Liver (tissue), 9 donors: Measurements from ENCODE around the gene TMEM176B. TPM values are rescaled to one million over a fixed set of nuclear protein-coding genes. Genes with fewer than 3 reads are reported as not detected.

ENCODE experiments used
- DNase-seq: peaks from one replicate; pipeline ENCODE4 v3.0.0-alpha.2; 2017; ENCODE audit warnings: low spot score
- H3K27ac ChIP-seq, 2 donors: one replicate each; pipeline ENCODE4 v1.7.0; 2013; ENCODE audit warnings: inconsistent platforms in 2 of 2, low read length in 2 of 2, control low read depth in 1 of 2, low read depth in 1 of 2, mild to moderate bottlenecking in 1 of 2
- H3K27me3 ChIP-seq, 4 donors: one replicate each; pipeline versions ENCODE4 v1.6.1 to v1.7.0; 2013; ENCODE audit warnings: low read length in 3 of 4, inconsistent platforms in 1 of 4, mild to moderate bottlenecking in 1 of 4, moderate library complexity in 1 of 4; ENCODE audit not compliant: control insufficient read depth in 4 of 4, insufficient read depth in 4 of 4
- H3K36me3 ChIP-seq, 4 donors: one replicate each; pipeline versions ENCODE4 v1.6.1 to v1.7.0; 2013; ENCODE audit warnings: low read length in 3 of 4, mild to moderate bottlenecking in 3 of 4, low read depth in 1 of 4, moderate library complexity in 1 of 4; ENCODE audit not compliant: control insufficient read depth in 4 of 4, insufficient read depth in 3 of 4
- H3K4me1 ChIP-seq, 4 donors: one replicate each; pipeline versions ENCODE4 v1.6.1 to v1.7.0; 2013; ENCODE audit warnings: low read length in 3 of 4, mild to moderate bottlenecking in 3 of 4, moderate library complexity in 1 of 4; ENCODE audit not compliant: control insufficient read depth in 4 of 4, insufficient read depth in 4 of 4
- H3K4me3 ChIP-seq, 3 donors: one replicate each; pipeline versions ENCODE4 v1.6.1 to v1.7.0; 2013; ENCODE audit warnings: low read length in 3 of 3, control low read depth in 1 of 3, low read depth in 1 of 3, mild to moderate bottlenecking in 1 of 3
- H3K9ac ChIP-seq, 2 donors: one replicate each; pipeline ENCODE4 v1.7.0; 2013; ENCODE audit warnings: low read length in 2 of 2, mild to moderate bottlenecking in 2 of 2, moderate library complexity in 2 of 2, control low read depth in 1 of 2, low read depth in 1 of 2
- H3K9me3 ChIP-seq, 4 donors: one replicate each; pipeline versions ENCODE4 v1.6.1 to v1.7.0; 2013; ENCODE audit warnings: low read length in 3 of 4; ENCODE audit not compliant: control insufficient read depth in 4 of 4
- EGR1 ChIP-seq, 2 donors: IDR thresholded peaks; 2 replicates each; pipeline ENCODE4 v1.6.1; 2016 to 2018; ENCODE audit warnings: antibody characterized with exemption in 2 of 2, low read depth in 2 of 2
- HNF4A ChIP-seq, 2 donors: conservative IDR thresholded peaks; 2 replicates each; pipeline ENCODE4 v1.6.1; 2016; ENCODE audit warnings: antibody characterized with exemption in 2 of 2, mild to moderate bottlenecking in 2 of 2
- HNF4G ChIP-seq: IDR thresholded peaks from 2 replicates; pipeline ENCODE4 v1.6.1; 2016; ENCODE audit warnings: antibody characterized with exemption
- RAD21 ChIP-seq, 2 donors: IDR thresholded peaks; 2 replicates each; pipeline ENCODE4 v1.6.1; 2016; ENCODE audit warnings: antibody characterized with exemption in 2 of 2, mild to moderate bottlenecking in 2 of 2
- SP1 ChIP-seq: IDR thresholded peaks from 2 replicates; pipeline ENCODE4 v1.6.1; 2018; ENCODE audit warnings: antibody characterized with exemption, mild to moderate bottlenecking
- YY1 ChIP-seq: IDR thresholded peaks from 2 replicates; pipeline ENCODE4 v1.6.1; 2016; ENCODE audit warnings: antibody characterized with exemption, mild to moderate bottlenecking
- WGBS: extraction: QIAGEN DNeasy Blood & Tissue Kit; methylation state at CpG from one replicate; pipeline ENCODE4 v1.1.7; 2013; 5-methylcytosine and 5-hydroxymethylcytosine counted together
- polyA plus RNA-seq, 2 donors: library from polyadenylated mRNA; stranded (reverse) in 1 of 2; unstranded in 1 of 2; fragments of 200-250 nt in 1 of 2; fragments of >200 nt in 1 of 2; fragmentation: Nextera tagmentation in 1 of 2; extraction: Ambion mirVana in 1 of 2; gene quantifications; one replicate each; pipeline versions ENCODE4 v1.2.1 to v1.2.3, GENCODE V29; 2013 to 2015
- total RNA-seq, 2 donors: library from RNA; depleted of rRNA; stranded (reverse); fragments of >200 nt; gene quantifications; one replicate each; pipeline ENCODE4 v1.2.3, GENCODE V29; 2014
- TF ChIP-seq, protein P1 (sequence below): fragments of 150-350 bp; IDR thresholded peaks from 2 replicates; pipeline ENCODE4 v1.5.1; 2017; ENCODE audit warnings: improper control_type of control experiment, low read depth, low read length; ENCODE audit not compliant: missing input control
- TF ChIP-seq, protein P2 (sequence below): IDR thresholded peaks from 2 replicates; pipeline ENCODE4 v1.6.1; 2016; ENCODE audit warnings: antibody characterized with exemption
- TF ChIP-seq, protein P3 (sequence below): IDR thresholded peaks from 2 replicates; pipeline ENCODE4 v1.6.1; 2016; ENCODE audit warnings: antibody characterized with exemption
- donor health status: healthy.
- donor health status: healthy.
- donor health status: healthy.
- donor health status: healthy.
- donor health status: healthy.

The TMEM176B gene
- total and polyA plus RNA-seq, 4 donors, result 382 to 1,317 (median 999) TPM

DNA sequence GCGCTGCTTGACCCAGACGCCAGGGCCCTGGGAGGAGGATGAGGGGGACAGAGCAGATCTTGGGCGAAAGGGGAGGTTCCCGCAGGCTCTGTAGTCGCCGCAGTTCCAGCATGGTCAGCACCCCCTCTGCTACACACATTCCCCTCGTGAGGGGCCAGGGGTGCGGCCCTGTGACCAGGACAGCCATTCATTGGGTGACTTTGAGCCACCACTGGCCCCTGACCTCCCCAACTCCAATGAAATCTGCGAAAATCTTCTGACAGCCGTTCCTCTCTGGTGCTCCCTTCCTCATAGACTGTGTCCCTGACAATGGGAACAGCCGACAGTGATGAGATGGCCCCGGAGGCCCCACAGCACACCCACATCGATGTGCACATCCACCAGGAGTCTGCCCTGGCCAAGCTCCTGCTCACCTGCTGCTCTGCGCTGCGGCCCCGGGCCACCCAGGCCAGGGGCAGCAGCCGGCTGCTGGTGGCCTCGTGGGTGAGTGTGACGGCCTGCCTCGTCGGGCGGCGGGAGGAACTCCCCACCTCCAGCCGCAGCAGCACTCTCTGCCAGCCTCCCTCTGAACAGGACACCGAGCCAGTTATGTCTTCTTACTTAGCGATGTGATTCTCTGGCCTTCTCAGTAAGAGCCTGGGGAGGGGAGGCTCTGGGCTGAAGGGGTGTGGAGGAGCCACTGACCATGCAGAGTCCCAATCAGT lies 1.2 kb upstream of the TMEM176B start:
- H3K4me1 ChIP-seq, result peaks cover 2 to 35% (median 16%) of the 10 kb centered on the region in 4 donors
- peak; percentile 32 for DNase-seq
- peak overlapping the region; percentile 87 to 88 for H3K9ac ChIP-seq
- H3K27ac ChIP-seq, result peak overlapping the region; percentile 95 to 97
- WGBS, result 13% methylated on average over 26 of the region's 26 CpGs
- peak overlapping the region; percentile 86 to 94 (median 90) for H3K4me3 ChIP-seq
- peaks cover 0 to 3% (median 0%) of the 10 kb centered on the region in 4 donors for H3K9me3 ChIP-seq
- no peak for TF ChIP-seq HNF4A (conservative IDR thresholded peaks at IDR 0.05)
- TF ChIP-seq YY1, result peak; percentile 51
- TF ChIP-seq, protein P1, sequence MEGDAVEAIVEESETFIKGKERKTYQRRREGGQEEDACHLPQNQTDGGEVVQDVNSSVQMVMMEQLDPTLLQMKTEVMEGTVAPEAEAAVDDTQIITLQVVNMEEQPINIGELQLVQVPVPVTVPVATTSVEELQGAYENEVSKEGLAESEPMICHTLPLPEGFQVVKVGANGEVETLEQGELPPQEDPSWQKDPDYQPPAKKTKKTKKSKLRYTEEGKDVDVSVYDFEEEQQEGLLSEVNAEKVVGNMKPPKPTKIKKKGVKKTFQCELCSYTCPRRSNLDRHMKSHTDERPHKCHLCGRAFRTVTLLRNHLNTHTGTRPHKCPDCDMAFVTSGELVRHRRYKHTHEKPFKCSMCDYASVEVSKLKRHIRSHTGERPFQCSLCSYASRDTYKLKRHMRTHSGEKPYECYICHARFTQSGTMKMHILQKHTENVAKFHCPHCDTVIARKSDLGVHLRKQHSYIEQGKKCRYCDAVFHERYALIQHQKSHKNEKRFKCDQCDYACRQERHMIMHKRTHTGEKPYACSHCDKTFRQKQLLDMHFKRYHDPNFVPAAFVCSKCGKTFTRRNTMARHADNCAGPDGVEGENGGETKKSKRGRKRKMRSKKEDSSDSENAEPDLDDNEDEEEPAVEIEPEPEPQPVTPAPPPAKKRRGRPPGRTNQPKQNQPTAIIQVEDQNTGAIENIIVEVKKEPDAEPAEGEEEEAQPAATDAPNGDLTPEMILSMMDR, result no peak
- TF ChIP-seq, protein P2, sequence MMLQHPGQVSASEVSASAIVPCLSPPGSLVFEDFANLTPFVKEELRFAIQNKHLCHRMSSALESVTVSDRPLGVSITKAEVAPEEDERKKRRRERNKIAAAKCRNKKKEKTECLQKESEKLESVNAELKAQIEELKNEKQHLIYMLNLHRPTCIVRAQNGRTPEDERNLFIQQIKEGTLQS, result no peak
- no peak for TF ChIP-seq RAD21 (IDR thresholded peaks at IDR 0.05)
- H3K36me3 ChIP-seq, result peaks cover 0 to 31% (median 28%) of the 10 kb centered on the region in 4 donors
- H3K27me3 ChIP-seq, result no peaks in the 10 kb centered on the region

DNA sequence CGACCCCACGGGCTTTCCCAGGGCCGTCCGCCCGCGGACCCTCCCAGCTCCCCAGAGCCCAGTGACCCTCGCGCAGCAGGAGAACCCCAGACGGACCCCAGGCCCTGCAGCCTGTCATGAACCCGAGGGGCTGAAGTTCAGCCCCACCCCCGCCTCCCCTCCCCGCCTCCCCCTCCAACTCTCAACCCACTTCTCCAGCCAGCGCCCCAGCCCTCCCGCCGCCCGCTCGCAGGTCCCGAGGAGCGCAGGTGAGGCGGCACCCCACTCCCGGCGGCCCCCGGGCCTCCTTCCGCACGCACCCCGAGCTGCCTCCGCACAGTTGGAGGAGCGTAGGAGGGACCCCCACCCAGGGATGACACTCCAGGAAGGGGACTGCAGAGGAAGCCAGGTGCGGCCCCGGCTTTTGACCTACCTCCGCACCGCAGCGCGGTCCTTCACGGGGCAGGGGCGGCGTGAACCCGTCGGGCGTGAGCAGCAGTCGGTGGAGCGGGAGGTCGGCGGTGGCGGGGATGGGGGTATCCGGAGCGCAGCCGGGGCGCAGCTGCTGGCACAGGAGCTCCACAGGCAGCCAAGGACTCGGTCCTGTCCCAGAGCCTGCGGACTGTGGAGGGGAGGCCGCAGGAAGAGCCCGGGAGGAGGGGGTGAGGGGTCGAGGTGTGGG lies 547 bp upstream of the TMEM176B start, which contains the start of gene TMEM176A:
TSS of gene TMEM176A (plus strand) at position 189 of the 661 bp plus-strand sequence. CDS start 782 bp downstream, outside the sequence.
- H3K4me3 ChIP-seq, result peak within 1 kb of the TSS; percentile 86 to 94 (median 90)
- peaks cover 0 to 31% (median 27%) of the 10 kb centered on the region in 4 donors for H3K36me3 ChIP-seq
- peak within 1 kb of the TSS; percentile 89 to 100 for H3K9ac ChIP-seq
- peak; percentile 71 for DNase-seq
- H3K27me3 ChIP-seq, result no peaks in the 10 kb centered on the region
- H3K9me3 ChIP-seq, result peaks cover 0 to under 1% (median 0%) of the 10 kb centered on the region in 4 donors
- H3K27ac ChIP-seq, result peak within 1 kb of the TSS; percentile 95 to 97
- TF ChIP-seq SP1, result peak; percentile 3
- no peak for TF ChIP-seq HNF4G
- peaks cover 2 to 38% (median 19%) of the 10 kb centered on the region in 4 donors for H3K4me1 ChIP-seq
- WGBS, result under 1% methylated on average over 54 of the region's 54 CpGs

DNA sequence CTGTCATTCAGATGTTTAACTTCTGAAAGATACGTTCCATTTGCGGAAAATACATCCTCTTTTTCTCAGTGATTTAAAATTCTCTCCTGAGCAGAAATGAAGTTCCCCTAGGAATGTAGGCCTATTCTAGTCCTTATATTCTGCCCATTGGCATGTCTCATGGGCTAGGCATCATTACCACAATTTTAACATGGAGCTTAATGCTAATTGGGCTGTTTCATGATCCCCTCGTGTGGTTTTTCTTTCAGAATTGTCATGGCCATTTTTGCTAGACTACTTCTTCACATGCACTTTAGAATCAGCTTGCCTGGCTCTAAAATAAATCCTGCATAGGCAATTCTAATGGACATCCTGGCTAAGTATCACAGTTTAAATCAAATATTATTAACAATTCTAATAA lies 1.0 kb downstream of the TMEM176B start:
- H3K4me3 ChIP-seq, result peak overlapping the region; percentile 74 to 93 (median 90)
- WGBS, result 32% methylated on average over 3 of the region's 3 CpGs

DNA sequence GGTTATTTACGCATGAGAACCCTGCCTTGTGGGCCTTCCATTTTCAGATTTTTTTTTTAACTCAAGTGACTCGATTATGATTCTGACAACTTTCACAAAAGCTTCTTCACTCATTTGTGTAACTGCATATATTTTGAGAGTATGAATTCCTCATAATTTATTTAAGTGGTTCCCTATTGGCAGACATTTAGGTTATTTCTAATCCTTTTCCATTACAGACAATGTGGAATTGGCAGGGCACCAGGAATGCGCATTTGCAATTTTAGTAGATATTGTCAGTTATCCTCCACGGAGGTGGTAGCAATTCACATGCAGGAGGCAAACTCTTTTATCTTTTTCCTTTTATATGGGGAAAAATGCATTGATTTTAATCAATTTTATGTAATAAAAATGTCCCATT lies 2.5 kb downstream of the TMEM176B start:
- no peak for DNase-seq
- peaks cover 0 to 29% (median 11%) of the 10 kb centered on the region in 4 donors for H3K4me1 ChIP-seq
- peak overlapping the region; percentile 1 to 90 for H3K9ac ChIP-seq
- WGBS, result 37% methylated on average over 4 of the region's 4 CpGs
- H3K4me3 ChIP-seq, result peak overlapping the region in 2 of 3 donors; percentile 74 to 90
- no peaks in the 10 kb centered on the region for H3K27me3 ChIP-seq
- no peaks in the 10 kb centered on the region for H3K9me3 ChIP-seq
- peaks cover 3 to 35% (median 30%) of the 10 kb centered on the region in 4 donors for H3K36me3 ChIP-seq
- H3K27ac ChIP-seq, result peak overlapping the region in 1 of 2 donors; percentile 39
- TF ChIP-seq, protein P3, sequence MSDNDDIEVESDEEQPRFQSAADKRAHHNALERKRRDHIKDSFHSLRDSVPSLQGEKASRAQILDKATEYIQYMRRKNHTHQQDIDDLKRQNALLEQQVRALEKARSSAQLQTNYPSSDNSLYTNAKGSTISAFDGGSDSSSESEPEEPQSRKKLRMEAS, result no peak
- TF ChIP-seq EGR1 (IDR thresholded peaks at IDR 0.05; ENCODE audit: low read depth in 2 of 2) (no peak), YY1 (peak; percentile 33)

More for the DNA sequence above, 1.0 kb downstream of the TMEM176B start:
- H3K27ac ChIP-seq, result peak overlapping the region; percentile 95 to 97
- no peak for DNase-seq
- peaks cover 2 to 43% (median 19%) of the 10 kb centered on the region in 4 donors for H3K4me1 ChIP-seq
- H3K36me3 ChIP-seq, result peaks cover 3 to 35% (median 29%) of the 10 kb centered on the region in 4 donors
- H3K27me3 ChIP-seq, result no peaks in the 10 kb centered on the region
- H3K9me3 ChIP-seq, result no peaks in the 10 kb centered on the region
- H3K9ac ChIP-seq, result peak overlapping the region; percentile 89 to 100
- peak; percentile 36 for TF ChIP-seq YY1
- TF ChIP-seq EGR1 (IDR thresholded peaks at IDR 0.05; ENCODE audit: low read depth in 2 of 2), result no peak
